Thyroid gland (tissue), 4 donors: ENCODE measurements around the gene FAM168A. TPM values are rescaled to one million over a fixed set of nuclear protein-coding genes. Genes with fewer than 3 reads are reported as not detected.

ENCODE experiments used
- DNase-seq, 2 donors: peaks; one replicate each; pipeline ENCODE4 v3.0.0-alpha.2; 2019
- H3K27ac ChIP-seq, 3 donors: fragments of 200-600 bp; sonication (generic); 1 replicate in 2 of 3; 2 replicates in 1 of 3; pipeline ENCODE4 v1.5.1; 2016 to 2019; ENCODE audit warnings: mild to moderate bottlenecking in 1 of 3, moderate library complexity in 1 of 3
- H3K27me3 ChIP-seq: fragments of 200-600 bp; sonication (generic); one replicate; pipeline ENCODE4 v1.5.1; 2019
- H3K36me3 ChIP-seq, 2 donors: fragments of 200-600 bp; sonication (generic); one replicate each; pipeline ENCODE4 v1.5.1; 2016 to 2019
- H3K4me1 ChIP-seq, 2 donors: fragments of 200-600 bp; sonication (generic); one replicate each; pipeline ENCODE4 v1.5.1; 2017 to 2019
- H3K4me3 ChIP-seq, 3 donors: fragments of 200-600 bp; sonication (generic); replicated peaks in 1 of 3; 1 replicate in 2 of 3; 2 replicates in 1 of 3; pipeline ENCODE4 v1.5.1; 2016; ENCODE audit warnings: mild to moderate bottlenecking in 1 of 3
- H3K9me3 ChIP-seq: fragments of 200-600 bp; sonication (generic); one replicate; pipeline ENCODE4 v1.5.1; 2017
- CTCF ChIP-seq, 6 experiments: fragments of 200-600 bp in 3 of 6; fragments of 450-650 bp in 3 of 6; sonication (generic) in 3 of 6; IDR thresholded peaks; one replicate each; pipeline ENCODE4 v1.5.1; 2016 to 2019; ENCODE audit warnings: antibody characterized with exemption in 6 of 6, mild to moderate bottlenecking in 2 of 6, inconsistent platforms in 1 of 6, moderate library complexity in 1 of 6
- POLR2A ChIP-seq, 2 donors: fragments of 450-650 bp; IDR thresholded peaks; one replicate each; pipeline ENCODE4 v1.6.1; 2017; ENCODE audit warnings: antibody characterized with exemption in 2 of 2, mild to moderate bottlenecking in 2 of 2, moderate library complexity in 1 of 2
- WGBS, 2 donors: methylation state at CpG; one replicate each; pipeline ENCODE4 v1.1.5; 2017; 5-methylcytosine and 5-hydroxymethylcytosine counted together
- intact Hi-C: fragments of 100-400 bp; cut with DNase I; formaldehyde crosslinking; loops from one replicate; pipeline ENCODE4 v1.15.1; 2023
- small RNA-seq: library from RNA; depleted of rRNA; stranded (forward); fragments of <200 nt; gene quantifications from one replicate; pipeline ENCODE3, GENCODE V24; 2016
- total RNA-seq, 4 donors: library from RNA; depleted of rRNA; stranded (reverse); fragments of >200 nt; gene quantifications; one replicate each; pipeline ENCODE4 v1.2.3, GENCODE V29; 2016

FAM168A gene
- total RNA-seq, 4 donors from 2014 or later: 32.7 to 51.0 (median 40.2) TPM

- peak; percentile 44 to 51 for DNase-seq
- no peaks in the 10 kb centered on the region for H3K27me3 ChIP-seq
- peak; percentile 76 to 96 (median 90) for TF ChIP-seq CTCF (IDR thresholded peaks at IDR 0.05)
- TF ChIP-seq POLR2A (IDR thresholded peaks at IDR 0.05): no peak
- intact Hi-C loops: no loop called here
- H3K4me3 ChIP-seq: no peak overlapping the region
- no peaks in the 10 kb centered on the region for H3K9me3 ChIP-seq
- 23% methylated on average over 16 of the region's 16 CpGs for WGBS, 2 donors
- peaks cover 7 to 8% of the 10 kb centered on the region in 2 donors for H3K36me3 ChIP-seq
- H3K27ac ChIP-seq: no peak overlapping the region
- H3K4me1 ChIP-seq: peaks cover 11 to 21% of the 10 kb centered on the region in 2 donors
These were observed 246.8 kb downstream of the FAM168A start for GRCh38 chr11:73350908-73351636.

Small RNA genes within 50 kb of the gene (small RNA-seq; reads per million reads assigned to genes)
- gene AP000763.2: not detected
- not detected for gene HMGN2P38

Other genes starting within 250 kb of the FAM168A start
- 1 to 10 TPM; 1.6 to 3.5 (median 1.9) TPM for gene RELT, start 221.7 kb downstream of the FAM168A start, total RNA-seq
- 10 to 100 TPM; 25.1 to 98.8 (median 77.4) TPM for gene PLEKHB1, start 48.5 kb upstream of the FAM168A start, total RNA-seq
- 100 to 1,000 TPM; 131 to 191 (median 178) TPM for gene RAB6A, start 163.0 kb upstream of the FAM168A start, total RNA-seq
- 10 to 100 TPM; 16.0 to 38.5 (median 29.8) TPM for gene MRPL48, start 189.8 kb upstream of the FAM168A start, total RNA-seq